T-helper 2 cell treated with Interferon-gamma antibody and Interleukin-4, amounts not matched to agents 100 ng/mL and 5 ng/mL, for 36 hours (primary cell): ENCODE measurements around the gene UBALD2. TPM values are rescaled to one million over a fixed set of nuclear protein-coding genes. Genes with fewer than 3 reads are reported as not detected.
"Not testable (repeated sequence)": the region's sequence is repeated elsewhere in the genome, so short reads cannot be mapped to it uniquely, and the experiment has no call there.

ENCODE experiments used
- intact Hi-C: fragments of 100-400 bp; cut with micrococcal nuclease; formaldehyde crosslinking; loops from one replicate; pipeline ENCODE4 v1.15.1; 2023
- total RNA-seq: library from RNA; stranded (reverse); gene quantifications from 2 replicates; pipeline ENCODE4 v1.2.3, GENCODE V29; 2022

The UBALD2 gene
- total RNA-seq, 1 donor from 2014 or later, result 211 TPM

- intact Hi-C loops, result no loop called here
Measured at GRCh38 chr17:76275382-76276068, 10.4 kb downstream of the UBALD2 start.

DNA sequence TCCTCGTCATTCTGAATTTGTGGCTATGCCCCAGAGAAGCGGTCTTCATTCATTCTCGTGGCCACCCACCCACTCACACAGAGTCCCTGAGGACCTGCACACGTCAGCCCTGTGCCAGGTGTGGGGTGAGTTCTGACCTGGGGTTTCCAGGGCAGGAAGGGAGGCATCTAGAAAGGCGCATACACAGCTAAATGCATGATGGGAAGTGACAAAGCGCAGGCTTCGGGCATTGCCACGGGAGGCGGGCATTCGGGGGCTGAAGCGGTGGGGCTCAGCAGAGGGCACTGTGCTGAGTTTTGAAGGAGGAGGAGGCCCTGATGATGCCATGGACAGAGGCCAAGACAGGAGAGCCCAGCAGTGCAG lies 10.9 kb downstream of the UBALD2 start:
- intact Hi-C loops, result no loop called here

GRCh38 chr17:76276461-76277299 lies 11.5 kb downstream of the UBALD2 start:
- intact Hi-C loops, result no loop called here

DNA sequence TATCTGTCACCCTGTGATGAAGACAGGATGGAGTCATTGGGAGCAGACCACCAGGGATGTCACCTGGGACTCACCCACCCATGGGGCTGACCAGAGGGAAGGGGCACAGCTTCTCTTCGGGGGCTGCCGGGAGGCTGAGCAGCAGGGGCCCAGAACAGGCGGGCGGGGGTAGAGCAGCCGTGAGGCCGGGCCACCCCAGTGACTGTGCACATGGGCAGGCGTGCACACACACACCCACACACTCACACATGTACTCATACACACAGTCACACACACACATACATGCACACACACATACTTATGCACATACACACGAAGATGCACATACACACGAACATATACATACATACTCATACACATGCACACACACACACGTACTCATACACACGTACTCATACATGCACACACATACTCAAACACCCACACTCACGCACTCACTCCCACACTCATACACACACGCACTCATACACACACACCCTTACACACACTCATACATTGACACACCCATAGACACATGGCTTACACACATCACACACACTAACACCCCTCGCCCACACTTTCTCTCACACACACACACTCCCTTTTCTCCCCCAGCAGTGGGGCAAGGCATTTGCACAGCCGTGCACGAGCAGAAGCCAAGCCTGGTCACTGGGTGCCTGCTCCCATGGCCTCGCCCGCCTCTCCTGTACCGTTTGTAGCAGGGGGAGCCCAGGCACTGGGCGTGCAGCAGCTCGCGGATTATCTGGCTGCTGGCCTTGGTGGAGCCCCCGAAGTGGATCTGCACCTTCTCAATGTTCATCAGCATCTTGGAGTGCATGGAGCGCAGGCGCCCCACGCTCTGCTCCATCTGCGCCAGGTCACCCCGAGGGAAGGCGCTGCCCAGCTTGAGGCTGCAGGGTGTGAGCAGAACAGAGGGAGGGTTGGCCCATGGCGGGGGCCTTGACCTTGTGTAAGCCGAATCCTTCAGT lies 12.4 kb downstream of the UBALD2 start:
- intact Hi-C loops, result no loop called here

DNA sequence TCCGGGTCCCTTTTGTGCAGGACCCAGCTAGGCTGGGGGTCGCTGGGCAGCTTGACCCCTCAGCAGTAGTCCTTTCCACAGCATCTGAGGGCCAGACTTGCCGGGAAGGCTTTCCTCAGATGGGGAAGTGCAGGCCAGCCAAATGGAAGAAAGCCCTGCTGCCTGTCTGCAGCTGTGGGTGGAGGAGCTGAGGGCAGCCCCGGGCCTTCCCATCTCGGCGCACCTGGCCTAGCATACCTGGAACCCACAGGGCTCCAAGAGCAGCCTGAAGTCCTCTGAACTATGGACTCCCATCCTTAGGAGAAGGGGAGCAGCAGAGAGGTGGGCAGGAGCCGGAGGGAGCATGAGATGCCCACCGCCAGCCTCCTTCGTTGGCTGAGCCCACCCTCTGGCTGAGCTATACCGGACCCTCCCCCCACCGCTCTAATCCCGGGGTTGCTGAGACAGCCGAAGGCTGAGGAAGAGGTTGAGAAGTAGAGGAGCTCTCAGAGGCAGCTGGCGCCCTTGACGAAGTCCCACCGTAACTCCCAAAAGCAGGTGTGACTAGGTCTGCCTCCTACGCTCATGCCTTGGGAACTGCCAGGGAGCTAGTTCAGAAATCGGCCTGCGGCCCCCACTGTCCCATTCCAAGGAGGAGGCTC lies 13.2 kb downstream of the UBALD2 start:
- intact Hi-C loops, result no loop called here

GRCh38 chr17:76278952-76279741 lies 14.0 kb downstream of the UBALD2 start:
- intact Hi-C loops, result loop anchor here (1.0 kb wide), 2 partner anchors 158 to 265 kb away; no protein-coding TSS in a partner anchor

DNA sequence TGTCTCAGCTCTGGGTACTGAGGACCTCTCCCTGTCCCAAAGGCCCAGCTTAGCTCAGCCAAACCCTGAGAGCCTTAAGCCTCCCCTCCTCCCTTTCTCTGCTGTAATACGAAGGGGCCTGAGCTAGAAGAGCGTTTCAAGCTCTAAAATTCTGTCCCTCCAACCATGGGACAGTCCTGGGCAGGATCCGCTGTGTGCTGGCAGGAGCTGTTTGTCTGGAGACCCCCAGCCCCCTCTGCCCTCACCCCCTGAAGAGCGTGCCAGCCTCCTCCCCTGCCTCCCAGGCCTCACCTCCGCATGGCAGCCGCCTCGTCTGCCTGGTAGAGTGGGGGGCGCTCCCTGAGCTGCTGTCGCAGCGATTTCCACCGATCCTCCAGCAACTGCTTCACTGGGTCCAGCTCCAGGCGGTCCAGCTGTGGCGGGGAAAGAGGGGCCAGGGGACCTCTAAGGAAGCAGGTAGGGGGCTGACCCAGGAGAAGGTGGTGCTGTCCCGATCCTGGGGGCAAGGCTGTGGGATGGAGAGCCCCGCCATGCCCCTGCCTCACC lies 14.7 kb downstream of the UBALD2 start:
- intact Hi-C loops, result loop anchor here (1.0 kb wide), 2 partner anchors 159 to 266 kb away; no protein-coding TSS in a partner anchor

DNA sequence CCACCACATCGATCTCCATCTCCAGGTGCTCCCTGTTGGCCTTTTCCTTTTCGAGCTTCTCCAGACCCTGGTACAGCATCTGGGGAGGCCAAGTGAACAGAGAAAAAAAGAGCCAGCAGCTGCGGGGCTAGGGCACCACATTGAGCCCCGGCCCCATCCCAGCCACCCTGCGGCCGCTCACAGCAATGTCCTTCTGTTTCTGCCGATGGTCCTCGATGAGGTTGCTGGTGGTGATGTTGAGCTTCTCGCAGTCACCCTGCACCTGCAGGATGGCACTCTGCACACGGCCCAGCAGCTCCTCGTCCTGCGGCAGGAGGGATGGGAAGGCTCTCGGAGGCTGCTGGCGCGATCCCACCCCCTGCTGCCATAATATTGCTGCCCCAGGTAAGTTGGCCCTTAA lies 15.5 kb downstream of the UBALD2 start:
- intact Hi-C loops, result no loop called here

GRCh38 chr17:76281573-76282371 lies 16.6 kb downstream of the UBALD2 start:
- intact Hi-C loops, result no loop called here

DNA sequence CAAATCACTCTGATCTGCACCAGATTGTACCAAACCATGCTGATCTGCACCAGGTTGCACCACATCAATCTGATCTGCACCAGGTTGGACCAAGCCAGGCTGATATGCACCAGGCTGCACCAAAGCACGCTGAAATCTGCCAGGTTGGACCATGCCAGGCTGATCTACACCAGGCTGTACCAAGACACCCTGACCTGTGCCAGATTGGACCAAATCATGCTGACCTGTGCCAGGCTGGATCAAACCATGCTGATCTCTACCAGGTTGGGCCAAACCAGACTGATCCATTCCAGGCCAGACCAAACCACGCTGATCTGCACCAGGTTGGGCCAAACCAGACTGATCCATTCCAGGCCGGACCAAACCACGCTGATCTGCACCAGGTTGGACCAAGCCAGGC lies 27.4 kb downstream of the UBALD2 start:
- intact Hi-C loops, result no loop called here

DNA sequence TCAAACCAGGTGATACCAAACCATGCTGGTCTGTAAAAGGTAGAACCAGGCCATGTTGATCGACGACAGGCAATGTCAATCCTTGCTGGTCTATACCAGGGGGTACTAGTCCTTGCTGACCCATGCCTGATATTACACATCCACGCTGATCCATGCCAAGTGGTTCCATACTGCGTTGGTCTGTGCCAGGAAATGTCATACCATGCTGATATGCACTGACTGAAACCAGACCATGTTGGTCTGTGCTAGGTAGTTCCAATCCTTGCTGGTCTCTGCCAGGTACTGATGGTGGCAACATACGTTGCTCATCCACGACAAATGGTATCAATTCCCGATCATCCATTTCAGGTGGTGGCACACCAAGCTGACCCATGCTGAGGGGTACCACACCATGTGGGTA lies 28.0 kb downstream of the UBALD2 start:
- intact Hi-C loops, result no loop called here

DNA sequence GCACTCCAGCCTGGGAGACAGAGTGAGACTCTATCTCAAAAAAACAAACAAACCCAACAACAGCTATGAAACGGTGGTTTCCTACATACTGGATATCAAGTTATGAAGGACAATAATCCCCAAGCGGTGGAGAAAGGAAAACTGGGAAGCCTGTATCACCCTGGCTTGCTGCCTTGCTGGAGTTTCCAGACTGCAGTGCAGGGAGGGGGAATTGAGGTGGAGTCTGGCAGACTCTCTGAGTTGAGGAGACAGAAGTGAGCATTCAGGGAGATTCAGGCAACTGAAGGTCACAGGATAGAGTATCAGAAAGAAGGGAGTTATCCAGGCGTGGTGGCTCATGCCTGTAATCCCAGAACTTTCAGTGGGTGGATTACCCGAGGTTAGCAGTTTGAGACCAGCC lies 31.0 kb downstream of the UBALD2 start:
- intact Hi-C loops, result no loop called here

DNA sequence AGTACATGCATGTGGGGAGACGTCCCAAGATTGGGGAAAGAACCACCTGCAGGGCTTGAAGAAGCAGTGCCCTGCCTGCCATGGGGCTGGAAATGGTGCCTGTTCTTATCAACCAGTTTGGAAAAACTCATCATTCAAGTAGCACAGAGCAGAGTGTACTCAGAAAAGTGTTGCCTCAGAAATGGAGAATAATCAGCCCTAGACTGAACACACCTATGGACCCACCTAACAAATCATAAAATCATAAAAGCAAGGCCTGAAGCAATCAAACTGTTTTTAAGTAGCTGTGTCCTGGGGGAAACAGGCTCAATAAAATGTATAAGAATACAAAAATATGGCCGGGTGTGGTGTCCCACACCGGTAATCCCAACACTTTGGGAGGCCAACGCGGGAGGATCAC lies 31.7 kb downstream of the UBALD2 start:
- intact Hi-C loops, result no loop called here

DNA sequence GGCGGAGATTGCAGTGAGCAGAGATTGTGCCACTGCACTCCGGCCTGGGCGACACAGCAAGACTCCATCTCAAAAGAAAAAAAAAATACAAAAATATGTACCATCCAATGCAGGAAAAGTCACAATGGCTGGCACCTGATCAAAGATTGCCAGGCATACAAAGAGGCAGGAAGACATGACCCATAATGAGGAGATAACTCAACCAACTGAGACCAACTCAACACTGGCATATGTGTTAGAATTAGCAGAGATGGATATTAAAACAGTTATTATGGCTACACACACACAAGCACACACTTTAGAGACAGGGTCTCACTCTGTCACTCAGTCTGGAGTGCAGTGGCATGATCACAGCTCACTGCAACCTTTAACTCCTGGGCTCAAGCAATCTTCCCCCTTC lies 32.3 kb downstream of the UBALD2 start:
- intact Hi-C loops, result no loop called here

DNA sequence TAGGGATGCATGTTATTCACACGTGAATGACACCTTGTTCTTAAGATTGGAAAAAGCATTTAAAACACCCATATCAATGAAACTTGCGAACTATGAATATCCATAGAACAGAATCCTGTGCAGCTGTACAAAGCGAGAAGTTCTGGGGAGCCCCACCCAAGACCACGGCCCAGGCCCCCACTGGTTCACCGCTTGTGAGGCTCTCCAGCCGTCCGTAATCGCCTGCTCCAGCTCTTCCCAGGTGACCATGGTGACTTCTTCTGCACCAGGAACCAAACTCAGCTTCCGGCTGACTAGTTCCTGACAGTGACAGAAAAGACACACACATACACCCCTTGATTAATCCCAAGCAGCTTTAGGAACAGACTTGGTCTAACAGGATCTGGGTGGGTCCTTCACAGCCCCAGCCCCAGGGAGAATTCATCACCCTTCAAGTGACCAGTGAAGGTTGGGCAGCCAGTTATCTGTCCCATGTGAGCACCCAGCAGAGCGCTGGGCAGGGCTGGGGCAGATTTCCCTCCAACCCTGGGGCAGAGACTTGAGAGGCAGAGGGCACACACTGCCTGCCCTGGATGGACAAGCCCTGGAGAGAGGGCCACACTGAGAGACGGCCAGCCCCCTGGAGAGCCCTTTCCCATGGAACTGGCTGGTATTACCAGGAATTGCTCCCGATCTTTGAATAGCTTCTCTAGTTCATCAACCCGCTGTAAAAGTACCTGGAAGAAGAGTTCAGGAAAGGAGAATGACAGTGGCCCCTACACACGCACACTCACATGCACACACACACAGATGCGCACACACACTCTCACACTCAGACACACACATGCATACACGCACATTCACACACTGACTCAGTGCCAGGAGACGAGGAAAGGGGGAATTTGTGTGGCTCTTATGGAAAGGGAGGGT lies 39.3 kb downstream of the UBALD2 start:
- intact Hi-C loops, result no loop called here

GRCh38 chr17:76305135-76305454 lies 39.9 kb downstream of the UBALD2 start:
- intact Hi-C loops, result not testable (repeated sequence)

DNA sequence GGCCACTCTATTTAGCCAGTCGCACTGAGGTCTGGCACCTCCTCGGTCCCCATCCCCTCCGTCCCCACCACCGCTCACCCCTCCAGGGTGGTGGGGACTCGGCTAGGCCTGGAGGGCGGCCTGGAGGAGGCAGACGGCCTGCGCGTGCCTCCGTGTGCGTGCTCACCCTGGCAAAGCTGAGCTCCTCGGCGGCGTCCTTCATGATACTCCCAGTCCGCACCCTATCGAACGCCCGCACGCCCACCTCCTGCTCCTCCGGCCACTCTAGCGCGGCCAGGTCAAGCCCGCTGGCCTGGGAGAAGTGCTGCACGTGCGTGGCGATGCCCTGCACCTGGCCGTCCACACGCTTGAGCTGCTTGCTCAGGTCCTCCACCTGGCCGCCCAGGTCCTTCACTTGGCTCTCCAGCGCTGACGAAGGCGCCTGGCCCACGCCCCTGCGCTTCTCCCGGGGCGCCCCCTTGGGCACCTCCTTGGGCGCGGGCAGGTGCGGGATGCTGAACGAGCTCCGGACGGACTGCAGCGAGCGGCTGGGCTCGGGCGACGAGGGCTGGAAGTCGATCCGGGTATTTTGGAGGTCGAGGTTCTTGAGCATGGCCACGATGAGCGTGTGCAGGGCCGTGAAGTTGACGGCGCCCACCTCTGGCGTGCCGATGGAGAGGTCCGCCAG lies 42.3 kb downstream of the UBALD2 start:
- intact Hi-C loops, result no loop called here

GRCh38 chr17:76307966-76308338 lies 42.8 kb downstream of the UBALD2 start, which contains the start of gene QRICH2:
Gene QRICH2, minus strand, starts transcription at chr17:76308276. Its CDS starts 278 bp downstream, at chr17:76307998.
- intact Hi-C loops, result no loop called here
